Right lobe of liver (tissue), 6 donors: Measurements from ENCODE around the gene GBP3. TPM values are rescaled to one million over a fixed set of nuclear protein-coding genes. Genes with fewer than 3 reads are reported as not detected.
"Not testable (repeated sequence)": the region's sequence is repeated elsewhere in the genome, so short reads cannot be mapped to it uniquely, and the experiment has no call there.

Experiments used
- ATAC-seq, 4 donors: fragments of 200-7000 bp; cut with Tn5 transposase; one replicate each; pipeline ENCODE4 v1.9.1; 2020; ENCODE audit warnings: mild to moderate bottlenecking in 4 of 4, moderate library complexity in 4 of 4
- DNase-seq, 3 donors: peaks; one replicate each; pipeline ENCODE4 v3.0.0-alpha.2; 2020
- H3K27ac ChIP-seq, 3 donors: fragments of 200-600 bp; one replicate each; pipeline ENCODE4 v1.8.0; 2022
- H3K27me3 ChIP-seq, 2 donors: fragments of 200-600 bp; one replicate each; pipeline ENCODE4 v1.8.0; 2022
- H3K36me3 ChIP-seq, 4 donors: fragments of 200-600 bp; sonication (generic) in 1 of 4; one replicate each; pipeline versions ENCODE4 v1.5.1 to v1.8.0; 2017 to 2022; ENCODE audit warnings: control low read depth in 1 of 4
- H3K4me1 ChIP-seq, 4 donors: fragments of 200-600 bp; sonication (generic) in 1 of 4; one replicate each; pipeline versions ENCODE4 v1.5.1 to v1.8.0; 2017 to 2022; ENCODE audit warnings: control low read depth in 1 of 4
- H3K4me3 ChIP-seq, 3 donors: fragments of 200-600 bp; one replicate each; pipeline ENCODE4 v1.8.0; 2022
- H3K9me3 ChIP-seq, 4 donors: fragments of 200-600 bp; sonication (generic) in 1 of 4; one replicate each; pipeline versions ENCODE4 v1.5.1 to v1.8.0; 2017 to 2022; ENCODE audit warnings: control low read depth in 1 of 4
- POLR2A ChIP-seq: fragments of 450-650 bp; IDR thresholded peaks from one replicate; pipeline ENCODE4 v1.6.1; 2017; ENCODE audit warnings: antibody characterized with exemption, mild to moderate bottlenecking
- WGBS: methylation state at CpG from one replicate; pipeline ENCODE4 v1.1.6; 2018; ENCODE audit warnings: low coverage, low lambda C conversion rate; ENCODE audit not compliant: insufficient coverage; ENCODE audit errors: missing lambda C conversion rate; 5-methylcytosine and 5-hydroxymethylcytosine counted together
- intact Hi-C, 2 donors: fragments of 100-400 bp; cut with DNase I; formaldehyde crosslinking; loops; one replicate each; pipeline versions ENCODE4 v1.11.2 to v1.14.1; 2022
- total RNA-seq, 6 experiments: library from RNA; depleted of rRNA in 2 of 6; stranded (reverse); fragments of >200 nt in 2 of 6; fragmentation: NEBNext Ultra II Directional in 3 of 6; extraction: Animal tissue kit (Norgen Biotek cat#: 25700) in 3 of 6; gene quantifications; one replicate each; pipeline versions ENCODE4 v1.1.0 to v1.2.4, GENCODE V29; 2016 to 2023
- TF ChIP-seq, protein P1 (sequence below), 4 donors: fragments of 200-600 bp in 3 of 4; fragments of 450-650 bp in 1 of 4; IDR thresholded peaks; one replicate each; pipeline versions ENCODE4 v1.5.1 to v1.8.0; 2016 to 2022; ENCODE audit warnings: antibody characterized with exemption in 4 of 4, mild to moderate bottlenecking in 2 of 4
- donor health status: DM: no; HTN: yes; CAD: no.
- donor health status: DM: no; HTN: no; CAD: no.
- donor health status: DM: no; HTN: no; CAD: no.
- donor health status: DM: no; HTN: yes; CAD: no.
- donor health status: DM: no; HTN: yes; CAD: no.

The GBP3 gene
- total RNA-seq, 6 experiments from 2014 or later = 4.3 to 24.6 (median 11.7) TPM

DNA sequence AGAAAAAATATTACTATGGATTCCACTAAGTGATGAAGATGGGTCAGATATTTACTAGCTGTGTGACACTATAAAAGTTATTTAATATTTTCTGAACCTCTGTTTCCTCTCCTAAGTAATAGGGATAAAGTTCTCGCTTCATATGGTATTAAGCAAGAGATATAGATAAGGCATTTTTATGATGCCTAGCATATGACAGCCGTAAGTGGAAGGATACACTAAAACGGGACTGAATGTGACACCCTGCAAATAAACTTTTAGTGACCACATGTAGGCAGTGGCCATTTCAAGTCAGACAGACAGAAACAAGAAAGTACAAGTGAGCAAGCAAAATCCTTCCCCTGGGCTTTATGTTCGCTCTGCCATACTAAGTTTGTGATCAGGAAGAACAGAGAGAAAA lies 14.2 kb downstream of the GBP3 start:
- Histone ChIP-seq H3K4me1 (peaks cover 0 to 14% (median 6%) of the 10 kb centered on the region in 4 donors), H3K36me3 (peaks cover 0 to 19% (median 6%) of the 10 kb centered on the region in 4 donors), H3K27me3 (no peaks in the 10 kb centered on the region), H3K27ac (no peak overlapping the region), H3K9me3 (no peaks in the 10 kb centered on the region), H3K4me3 (no peak overlapping the region)
- DNase-seq (no peak), ATAC-seq (no peak)
- no peak for TF ChIP-seq POLR2A
- TF ChIP-seq, protein P1, sequence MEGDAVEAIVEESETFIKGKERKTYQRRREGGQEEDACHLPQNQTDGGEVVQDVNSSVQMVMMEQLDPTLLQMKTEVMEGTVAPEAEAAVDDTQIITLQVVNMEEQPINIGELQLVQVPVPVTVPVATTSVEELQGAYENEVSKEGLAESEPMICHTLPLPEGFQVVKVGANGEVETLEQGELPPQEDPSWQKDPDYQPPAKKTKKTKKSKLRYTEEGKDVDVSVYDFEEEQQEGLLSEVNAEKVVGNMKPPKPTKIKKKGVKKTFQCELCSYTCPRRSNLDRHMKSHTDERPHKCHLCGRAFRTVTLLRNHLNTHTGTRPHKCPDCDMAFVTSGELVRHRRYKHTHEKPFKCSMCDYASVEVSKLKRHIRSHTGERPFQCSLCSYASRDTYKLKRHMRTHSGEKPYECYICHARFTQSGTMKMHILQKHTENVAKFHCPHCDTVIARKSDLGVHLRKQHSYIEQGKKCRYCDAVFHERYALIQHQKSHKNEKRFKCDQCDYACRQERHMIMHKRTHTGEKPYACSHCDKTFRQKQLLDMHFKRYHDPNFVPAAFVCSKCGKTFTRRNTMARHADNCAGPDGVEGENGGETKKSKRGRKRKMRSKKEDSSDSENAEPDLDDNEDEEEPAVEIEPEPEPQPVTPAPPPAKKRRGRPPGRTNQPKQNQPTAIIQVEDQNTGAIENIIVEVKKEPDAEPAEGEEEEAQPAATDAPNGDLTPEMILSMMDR (IDR thresholded peaks at IDR 0.05) = no peak
- intact Hi-C loops = no loop called here
- WGBS = 88% methylated on average over 4 of the region's 4 CpGs

DNA sequence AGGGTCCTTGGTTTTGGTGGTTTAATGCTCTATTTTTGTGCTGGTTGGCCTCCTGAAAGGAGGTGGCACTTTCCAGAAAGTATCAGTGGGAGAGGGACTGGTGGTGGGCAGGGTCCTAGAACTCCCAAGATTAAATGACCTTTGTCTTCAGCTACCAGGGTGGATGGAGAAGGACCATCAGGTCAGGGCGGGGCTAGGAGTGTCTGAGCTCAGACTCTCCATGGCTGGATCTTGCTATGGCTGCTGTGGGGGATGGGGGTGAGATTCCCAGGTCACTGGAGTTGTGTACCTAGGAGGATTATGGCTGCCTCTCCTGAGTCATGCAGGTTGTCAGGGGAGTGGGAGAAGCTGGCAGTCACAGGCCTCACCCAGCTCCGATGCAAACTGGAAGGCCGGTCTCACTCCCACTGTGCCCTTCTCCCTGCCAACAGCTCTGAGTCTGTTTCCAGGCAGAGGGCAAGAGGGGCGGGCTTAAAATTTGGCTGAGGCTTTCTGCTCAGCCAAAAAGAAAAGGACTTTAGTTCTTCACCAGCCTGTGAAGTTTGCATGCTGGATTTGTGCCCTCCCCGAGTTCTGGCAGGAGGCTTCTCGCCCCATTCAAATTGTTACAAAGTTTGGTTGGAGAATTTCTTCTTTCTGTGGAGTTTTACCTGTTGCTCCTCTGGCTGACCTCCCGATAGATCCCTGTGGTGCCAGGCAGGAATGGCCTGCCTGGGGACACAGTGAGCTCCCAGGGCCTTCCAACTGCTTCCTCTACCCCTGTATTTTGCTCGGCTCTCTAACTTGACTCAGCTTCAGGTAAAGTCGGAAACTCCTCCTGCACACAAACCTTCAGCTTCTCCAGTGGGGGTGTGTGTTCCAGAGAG lies 17.1 kb downstream of the GBP3 start:
- DNase-seq = peak; percentile 55 to 85 (median 79)
- Histone ChIP-seq H3K4me1 (peaks cover 0 to 14% (median 6%) of the 10 kb centered on the region in 4 donors), H3K36me3 (peaks cover 0 to 12% (median 1%) of the 10 kb centered on the region in 4 donors), H3K4me3 (peak overlapping the region in 1 of 3 donors; percentile 27), H3K9me3 (no peaks in the 10 kb centered on the region), H3K27ac (peak overlapping the region; percentile 22 to 83 (median 78)), H3K27me3 (no peaks in the 10 kb centered on the region)
- ATAC-seq = peak; percentile 93 to 99 (median 95)
- 58% methylated on average over 5 of the region's 9 CpGs for WGBS
- intact Hi-C loops = no loop called here
- TF ChIP-seq POLR2A = no peak
- TF ChIP-seq, protein P1 (IDR thresholded peaks at IDR 0.05) = no peak

DNA sequence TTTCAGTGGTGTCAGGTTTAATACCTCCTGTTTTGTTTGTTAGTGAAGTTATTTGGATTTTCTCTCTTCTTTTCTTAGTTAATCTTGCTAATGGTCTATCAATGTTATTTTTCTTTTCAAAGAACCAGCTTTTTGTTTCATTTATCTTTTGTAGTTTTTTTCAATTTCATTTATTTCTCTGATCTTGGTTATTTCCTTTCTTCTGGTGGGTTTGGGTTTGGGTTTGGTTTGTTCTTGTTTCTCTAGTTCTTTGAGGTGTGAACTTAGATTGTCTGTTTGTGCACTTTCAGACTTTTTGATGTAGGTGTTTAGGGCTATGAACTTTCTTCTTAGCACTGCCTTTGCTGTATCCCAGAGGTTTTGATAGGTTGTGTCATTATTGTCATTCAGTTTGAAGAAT lies 20.5 kb downstream of the GBP3 start:
- intact Hi-C loops, H3K9me3 ChIP-seq, H3K27me3 ChIP-seq, ATAC-seq, DNase-seq, H3K4me3 ChIP-seq, H3K27ac ChIP-seq, H3K36me3 ChIP-seq: not testable (repeated sequence)
- peaks cover 0 to 14% (median 6%) of the 10 kb centered on the region in 4 donors for H3K4me1 ChIP-seq

DNA sequence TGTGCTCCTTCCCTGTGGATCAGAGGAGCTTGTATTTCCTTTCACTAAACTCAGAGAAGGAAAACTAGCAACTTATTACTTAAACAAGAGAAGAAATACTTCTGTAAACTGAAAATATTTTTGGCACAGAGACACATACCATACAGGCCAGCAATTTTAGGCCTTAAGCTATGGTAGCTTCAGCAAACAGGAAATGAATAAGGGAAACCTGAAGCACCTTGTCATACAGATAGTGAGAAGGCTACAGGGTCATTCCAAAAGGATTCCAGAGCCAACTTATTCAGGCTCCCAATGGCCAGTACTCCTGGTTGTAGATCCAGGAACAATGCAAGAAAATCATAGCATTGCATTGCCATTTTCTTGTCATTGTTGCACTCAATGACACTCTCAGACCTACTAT lies 21.2 kb downstream of the GBP3 start:
- H3K27ac ChIP-seq = no peak overlapping the region
- ATAC-seq = peak in 1 of 4 donors; percentile 16

DNA sequence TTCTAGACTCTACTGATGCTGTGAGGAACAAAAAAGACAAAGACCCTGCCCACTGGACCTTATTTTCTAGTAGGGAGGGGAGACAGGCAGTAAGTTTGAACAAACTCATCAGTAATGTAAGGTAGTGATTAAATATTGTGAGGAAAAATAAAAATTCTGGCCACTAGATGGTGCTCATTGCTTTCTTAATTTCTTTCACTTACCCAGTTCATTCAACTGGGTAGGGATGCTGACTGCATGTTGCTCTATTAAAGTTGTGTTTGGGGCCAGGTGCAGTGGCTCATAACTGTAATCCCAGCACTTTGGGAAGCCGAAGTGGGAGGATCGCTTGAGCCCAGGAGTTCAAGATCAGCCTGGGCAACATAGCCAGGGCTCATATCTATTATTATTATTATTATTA lies 23.9 kb downstream of the GBP3 start:
- DNase-seq (no peak), ATAC-seq (peak; percentile 94 to 97 (median 97))
- H3K36me3 ChIP-seq = no peaks in the 10 kb centered on the region
- TF ChIP-seq, protein P1 (IDR thresholded peaks at IDR 0.05) = peak; percentile 56 to 83 (median 58)
- no peak for TF ChIP-seq POLR2A
- H3K27me3 ChIP-seq = no peaks in the 10 kb centered on the region
- intact Hi-C loops = no loop called here
- H3K4me1 ChIP-seq = no peaks in the 10 kb centered on the region
- H3K27ac ChIP-seq = no peak overlapping the region
- H3K9me3 ChIP-seq = no peaks in the 10 kb centered on the region
- WGBS = 0% methylated on average over 2 of the region's 2 CpGs
- no peak overlapping the region for H3K4me3 ChIP-seq

More for the DNA sequence above, 21.2 kb downstream of the GBP3 start:
- Histone ChIP-seq H3K27me3 (no peaks in the 10 kb centered on the region), H3K36me3 (no peaks in the 10 kb centered on the region), H3K9me3 (no peaks in the 10 kb centered on the region), H3K4me1 (peaks cover 0 to 12% (median 5%) of the 10 kb centered on the region in 4 donors), H3K4me3 (no peak overlapping the region)
- no peak for DNase-seq
- intact Hi-C loops = no loop called here
- no peak for TF ChIP-seq POLR2A
- TF ChIP-seq, protein P1 (IDR thresholded peaks at IDR 0.05) = no peak
